Endothelial cell of umbilical vein (primary cell): ENCODE measurements around the gene PDIA5. TPM values are rescaled to one million over a fixed set of nuclear protein-coding genes. Genes with fewer than 3 reads are reported as not detected.

ENCODE experiments used
- BruUV-seq: library from RNA; stranded (reverse); fragments of 400-500 nt; replicated peaks from 2 replicates; lab custom pipeline; 2021; lab: Mats Ljungman, UMichigan
- CTCF ChIA-PET: fragments of 300-600, 350-600 bp; sonication (Branson Sonifier 250); formaldehyde crosslinking; loops from one replicate; lab custom pipeline; 2021; ENCODE audit warnings: antibody characterized with exemption, inconsistent platforms; lab: Charles Lee
- POLR2A ChIA-PET: fragments of 300-600, 350-600 bp; sonication (Branson Sonifier 250); formaldehyde crosslinking; loops from one replicate; lab custom pipeline; 2021; ENCODE audit warnings: antibody characterized with exemption, inconsistent platforms; lab: Charles Lee
- DNase-seq: peaks from one replicate; pipeline ENCODE4 v3.0.0-alpha.2; 2011; ENCODE audit warnings: low read depth, low spot score
- FAIRE-seq: peaks from 2 replicates; lab custom pipeline; 2011; peaks lifted over from hg19 to GRCh38; lab: Jason Lieb, UNC
- H2AFZ ChIP-seq: 2 replicates; pipeline ENCODE4 v1.6.0; 2012; ENCODE audit warnings: low read depth, low read length, control low read depth, inconsistent platforms
- H3K27ac ChIP-seq: 2 replicates; pipeline ENCODE4 v1.5.1; 2011; ENCODE audit warnings: low read depth, mild to moderate bottlenecking, control low read depth, low read length, moderate library complexity; ENCODE audit not compliant: insufficient read depth
- H3K27me3 ChIP-seq, 2 experiments: 2 replicates each; pipeline versions ENCODE4 v1.6.0 to v1.6.1; 2011; ENCODE audit warnings: low read length in 2 of 2, mixed read lengths in 1 of 2; ENCODE audit not compliant: control insufficient read depth in 2 of 2, insufficient read depth in 2 of 2
- H3K36me3 ChIP-seq, 2 experiments: 2 replicates in 1 of 2; 3 replicates in 1 of 2; pipeline ENCODE4 v1.5.1; 2011; ENCODE audit warnings: low read length in 2 of 2, mild to moderate bottlenecking in 1 of 2, moderate library complexity in 1 of 2; ENCODE audit not compliant: control insufficient read depth in 2 of 2, insufficient read depth in 2 of 2; ENCODE audit errors: extremely low read depth in 1 of 2
- H3K4me1 ChIP-seq: 3 replicates; pipeline ENCODE4 v1.5.1; 2011; ENCODE audit warnings: mild to moderate bottlenecking, low read length; ENCODE audit not compliant: control insufficient read depth, insufficient read depth; ENCODE audit errors: extremely low read depth
- H3K4me2 ChIP-seq: 2 replicates; pipeline ENCODE4 v1.6.1; 2011; ENCODE audit warnings: low read length, control low read depth, mixed read lengths; ENCODE audit not compliant: insufficient read depth
- H3K4me3 ChIP-seq, 3 experiments: fragments of 200-600 bp in 1 of 3; sonication (generic), shearing (Covaris generic) in 1 of 3; replicated peaks in 1 of 3; 2 replicates each; pipeline ENCODE4 v1.5.1; 2011 to 2016; ENCODE audit warnings: control low read depth in 3 of 3, low read length in 3 of 3, mild to moderate bottlenecking in 2 of 3, inconsistent platforms in 1 of 3, low read depth in 1 of 3, moderate library complexity in 1 of 3; ENCODE audit not compliant: insufficient read depth in 1 of 3
- H3K79me2 ChIP-seq: 2 replicates; pipeline ENCODE4 v1.6.0; 2012; ENCODE audit warnings: low read length, inconsistent platforms; ENCODE audit not compliant: control insufficient read depth, insufficient read depth
- H3K9ac ChIP-seq: replicated peaks from 2 replicates; pipeline ENCODE3; 2011; ENCODE audit warnings: low read length, control low read depth; ENCODE audit not compliant: insufficient read depth; ENCODE audit errors: extremely low read depth
- H3K9me1 ChIP-seq: replicated peaks from 3 replicates; pipeline ENCODE4 v1.6.0; 2011; ENCODE audit warnings: mild to moderate bottlenecking, low read length; ENCODE audit not compliant: control insufficient read depth, insufficient read depth; ENCODE audit errors: extremely low read depth
- H3K9me3 ChIP-seq: replicated peaks from 2 replicates; pipeline ENCODE4 v1.5.1; 2012; ENCODE audit warnings: low read length, inconsistent platforms; ENCODE audit not compliant: control insufficient read depth, insufficient read depth
- H4K20me1 ChIP-seq: replicated peaks from 2 replicates; pipeline ENCODE3; 2011; ENCODE audit warnings: mild to moderate bottlenecking, low read length; ENCODE audit not compliant: control insufficient read depth, insufficient read depth; ENCODE audit errors: extremely low read depth
- EZH2 ChIP-seq: IDR thresholded peaks from 2 replicates; pipeline ENCODE4 v1.6.1; 2012; ENCODE audit warnings: borderline replicate concordance, low read depth, mild to moderate bottlenecking, moderate library complexity, low read length, inconsistent platforms; ENCODE audit not compliant: severe bottlenecking
- FOS ChIP-seq: IDR thresholded peaks from 2 replicates; pipeline ENCODE4 v1.6.1; 2011; ENCODE audit warnings: mild to moderate bottlenecking, low read length, moderate library complexity, borderline replicate concordance; ENCODE audit not compliant: insufficient read depth
- GATA2 ChIP-seq: IDR thresholded peaks from 2 replicates; pipeline ENCODE4 v1.7.0; 2011; ENCODE audit warnings: low read depth, mild to moderate bottlenecking, moderate library complexity, mixed read lengths, low read length; ENCODE audit not compliant: insufficient read length, insufficient read depth
- JUN ChIP-seq: IDR thresholded peaks from 2 replicates; pipeline ENCODE4 v1.6.1; 2011; ENCODE audit warnings: borderline replicate concordance, low read depth; ENCODE audit not compliant: insufficient read length, insufficient read depth
- MYC ChIP-seq: IDR thresholded peaks from one replicate; pipeline ENCODE4 v1.6.1; 2011; ENCODE audit warnings: mild to moderate bottlenecking, low read depth, low read length
- POLR2A ChIP-seq: IDR thresholded peaks from 2 replicates; pipeline ENCODE4 v1.6.1; 2012; ENCODE audit warnings: low read depth, mild to moderate bottlenecking, control low read depth, low read length
- POLR2AphosphoS5 ChIP-seq: IDR thresholded peaks from 2 replicates; pipeline ENCODE4 v1.6.1; 2012; ENCODE audit warnings: low read depth, mild to moderate bottlenecking, control low read depth, low read length, moderate library complexity; ENCODE audit not compliant: insufficient read depth
- dilution Hi-C: fragments of 300-500 bp; cut with MboI; formaldehyde crosslinking; loops from one replicate; pipeline ENCODE4 v1.15.0; 2019; ENCODE audit warnings: low sequenced_read_pairs; ENCODE audit not compliant: extremely low pct_ligation_motif_present
- intact Hi-C: fragments of 100-400 bp; cut with micrococcal nuclease; formaldehyde crosslinking; loops from one replicate; pipeline ENCODE4 v1.10.0; 2022
- polyA plus RNA-seq, 4 experiments: library from polyadenylated mRNA; depleted of rRNA in 3 of 4; stranded (reverse) in 3 of 4; unstranded in 1 of 4; fragments of >200 nt; gene quantifications; 2 replicates each; pipeline versions ENCODE4 v1.2.1 to v1.2.3, GENCODE V29; 2011 to 2012; ENCODE audit warnings: missing spikeins in 1 of 4
- total RNA-seq: library from RNA; stranded (reverse); gene quantifications from 2 replicates; pipeline ENCODE4 v1.2.3, GENCODE V29; 2021
- TF ChIP-seq, protein P1 (sequence below), 2 donors: IDR thresholded peaks; 1 replicate in 1 of 2; 2 replicates in 1 of 2; pipeline ENCODE4 v1.5.1; 2011; ENCODE audit warnings: low read length in 2 of 2, mild to moderate bottlenecking in 2 of 2, moderate library complexity in 2 of 2, control low read depth in 1 of 2, inconsistent platforms in 1 of 2, low read depth in 1 of 2; ENCODE audit not compliant: insufficient read depth in 1 of 2; ENCODE audit errors: extremely low read depth in 1 of 2
- TF ChIP-seq, protein P2 (sequence below): IDR thresholded peaks from 2 replicates; pipeline ENCODE4 v1.6.1; 2011; ENCODE audit not compliant: insufficient read depth, insufficient read length

PDIA5 gene
- total and polyA plus RNA-seq, 2 donors (not counting 3 experiments of a cell fraction or from before 2014, with no cell fraction given), result 55.7 to 85.6 TPM

DNA sequence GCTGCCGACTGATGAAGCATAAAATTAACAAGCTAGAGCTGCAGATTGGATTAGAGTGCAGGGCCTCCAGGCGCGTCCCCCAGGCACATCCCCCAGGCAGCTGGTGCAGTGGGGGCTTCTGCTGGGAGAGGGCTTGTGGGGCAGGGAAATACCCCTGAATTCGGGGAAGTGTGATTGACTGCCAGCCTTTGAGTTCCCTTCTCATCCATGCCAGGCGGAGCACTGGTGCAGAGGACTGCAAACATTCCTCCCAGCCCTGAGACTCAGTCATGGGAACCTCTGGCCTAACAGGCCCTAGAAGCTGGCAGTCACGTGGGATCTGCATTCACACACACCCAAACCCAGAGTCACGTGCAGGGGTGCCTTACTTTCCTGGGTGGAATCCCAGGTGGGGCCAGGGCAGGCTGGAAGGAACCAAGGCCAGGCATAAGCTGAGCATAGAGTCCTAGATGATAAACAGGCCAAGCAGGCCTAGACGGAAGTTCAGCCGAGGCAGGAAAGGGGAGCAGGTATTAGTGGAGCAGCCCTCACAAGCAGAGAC, 88.7 kb downstream of the PDIA5 start:
- no peak overlapping the region for H3K27ac ChIP-seq
- no peak overlapping the region for H2AFZ ChIP-seq
- dilution Hi-C loops (no loop called here), intact Hi-C loops (no loop called here)
- no peaks in the 10 kb centered on the region for H3K9me3 ChIP-seq
- peaks cover 10% of the 10 kb centered on the region for H3K4me1 ChIP-seq
- H3K79me2 ChIP-seq, result no peaks in the 10 kb centered on the region
- DNase-seq (no peak), FAIRE-seq (no peak)
- no peak overlapping the region for H3K4me2 ChIP-seq
- no peaks in the 10 kb centered on the region for H3K9me1 ChIP-seq
- BruUV-seq, result no TSS peak
- no peaks in the 10 kb centered on the region for H3K27me3 ChIP-seq
- CTCF ChIA-PET, result no interaction called here
- no peak overlapping the region for H3K9ac ChIP-seq
- H4K20me1 ChIP-seq, result no peaks in the 10 kb centered on the region
- H3K4me3 ChIP-seq, result no peak overlapping the region
- H3K36me3 ChIP-seq, result peaks cover 20 to 44% of the 10 kb centered on the region in 2 experiments
- TF ChIP-seq POLR2A (no peak), JUN (no peak), GATA2 (no peak), EZH2 (no peak), POLR2AphosphoS5 (no peak), FOS (no peak), MYC (no peak)
- TF ChIP-seq, protein P1, sequence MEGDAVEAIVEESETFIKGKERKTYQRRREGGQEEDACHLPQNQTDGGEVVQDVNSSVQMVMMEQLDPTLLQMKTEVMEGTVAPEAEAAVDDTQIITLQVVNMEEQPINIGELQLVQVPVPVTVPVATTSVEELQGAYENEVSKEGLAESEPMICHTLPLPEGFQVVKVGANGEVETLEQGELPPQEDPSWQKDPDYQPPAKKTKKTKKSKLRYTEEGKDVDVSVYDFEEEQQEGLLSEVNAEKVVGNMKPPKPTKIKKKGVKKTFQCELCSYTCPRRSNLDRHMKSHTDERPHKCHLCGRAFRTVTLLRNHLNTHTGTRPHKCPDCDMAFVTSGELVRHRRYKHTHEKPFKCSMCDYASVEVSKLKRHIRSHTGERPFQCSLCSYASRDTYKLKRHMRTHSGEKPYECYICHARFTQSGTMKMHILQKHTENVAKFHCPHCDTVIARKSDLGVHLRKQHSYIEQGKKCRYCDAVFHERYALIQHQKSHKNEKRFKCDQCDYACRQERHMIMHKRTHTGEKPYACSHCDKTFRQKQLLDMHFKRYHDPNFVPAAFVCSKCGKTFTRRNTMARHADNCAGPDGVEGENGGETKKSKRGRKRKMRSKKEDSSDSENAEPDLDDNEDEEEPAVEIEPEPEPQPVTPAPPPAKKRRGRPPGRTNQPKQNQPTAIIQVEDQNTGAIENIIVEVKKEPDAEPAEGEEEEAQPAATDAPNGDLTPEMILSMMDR (IDR thresholded peaks at IDR 0.05; ENCODE audit: extremely low read depth in 1 of 2, insufficient read depth in 1 of 2, low read depth in 1 of 2, low read length in 2 of 2), result no peak
- TF ChIP-seq, protein P2, sequence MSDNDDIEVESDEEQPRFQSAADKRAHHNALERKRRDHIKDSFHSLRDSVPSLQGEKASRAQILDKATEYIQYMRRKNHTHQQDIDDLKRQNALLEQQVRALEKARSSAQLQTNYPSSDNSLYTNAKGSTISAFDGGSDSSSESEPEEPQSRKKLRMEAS, result no peak
- POLR2A ChIA-PET, result no interaction called here
